ENCODE data around the gene CEP89. TPM values are rescaled to one million over a fixed set of nuclear protein-coding genes. Genes with fewer than 3 reads are reported as not detected.
"Not testable (repeated sequence)": the region's sequence is repeated elsewhere in the genome, so short reads cannot be mapped to it uniquely, and the experiment has no call there.

CEP89 gene
- total RNA-seq (10 to 100 TPM in 2 of 4 donors, 1 to 10 TPM in 2; 9.8 to 11.9 (median 10.5) TPM), polyA plus RNA-seq (10 to 100 TPM in 1 of 3 donors, 1 to 10 TPM in 2; 7.0 to 27.1 (median 9.3) TPM)
- long read RNA-seq, donor 1, full-length matches to known transcripts: 3 of 4 reads
- long read RNA-seq, donor 1, partial matches to known transcripts: 1 of 4 reads
- long read RNA-seq, donor 1, other reads (novel, unspliced or antisense): 0 of 4 reads
- long read RNA-seq, donor 2, full-length matches to known transcripts: 4 of 17 reads
- long read RNA-seq, donor 2, partial matches to known transcripts: 2 of 17 reads
- long read RNA-seq, donor 2, other reads (novel, unspliced or antisense): 11 of 17 reads

GRCh38 chr19:32971715-32972540 is at the start of gene CEP89, which contains the start of gene FAAP24:
Gene CEP89 (minus strand): TSS chr19:32971958. CDS start chr19:32971874, 84 bp downstream.
Gene FAAP24 (plus strand): TSS chr19:32972242. CDS start chr19:32973197, 955 bp downstream.
- WGBS, 3 donors: 1 to 2% (median 2%) methylated on average over 57 of the region's 57 CpGs
- no peaks in the 10 kb centered on the region for H3K27me3 ChIP-seq (ENCODE audit: insufficient read depth in 3 of 3, low read length in 2 of 3)
- peak; percentile 99 to 100 (median 100) for ATAC-seq
- TF ChIP-seq CTCF (IDR thresholded peaks at IDR 0.05): no peak
- H3K4me1 ChIP-seq: peaks cover 6% of the 10 kb centered on the region
- peak; percentile 96 to 98 for DNase-seq
- H3K36me3 ChIP-seq (ENCODE audit: insufficient read depth in 1 of 2, low read depth in 1 of 2): peaks cover 0 to 9% of the 10 kb centered on the region in 2 donors
- no peaks in the 10 kb centered on the region for H3K9me3 ChIP-seq
- intact Hi-C loops (cut with DNase I): loop anchor here in 1 of 2 donors (5.0 kb wide), 1 partner anchor 150 kb away; no protein-coding TSS in a partner anchor
- H3K27ac ChIP-seq: peak within 1 kb of the TSS; percentile 58
- H3K4me3 ChIP-seq: peak within 1 kb of the TSS; percentile 79

GRCh38 chr19:33010891-33011290 is 39.1 kb upstream of the CEP89 start:
- ATAC-seq; H3K36me3 ChIP-seq (ENCODE audit: insufficient read depth in 1 of 2, low read depth in 1 of 2); H3K9me3 ChIP-seq; H3K4me3 ChIP-seq; H3K27ac ChIP-seq; H3K27me3 ChIP-seq (ENCODE audit: insufficient read depth in 3 of 3, low read length in 2 of 3); H3K4me1 ChIP-seq; DNase-seq; intact Hi-C loops (cut with DNase I): not testable (repeated sequence)
- WGBS, 3 donors: 92 to 96% (median 93%) methylated on average over 4 of the region's 4 CpGs

GRCh38 chr19:33008738-33009137 is 37.0 kb upstream of the CEP89 start:
- H3K4me3 ChIP-seq: no peak overlapping the region
- ATAC-seq (no peak), DNase-seq (no peak)
- no peaks in the 10 kb centered on the region for H3K27me3 ChIP-seq (ENCODE audit: insufficient read depth in 3 of 3, low read length in 2 of 3)
- no peaks in the 10 kb centered on the region for H3K36me3 ChIP-seq (ENCODE audit: insufficient read depth in 1 of 2, low read depth in 1 of 2)
- WGBS, 3 donors: 91 to 93% (median 91%) methylated on average over 4 of the region's 4 CpGs
- H3K9me3 ChIP-seq: no peaks in the 10 kb centered on the region
- no peak overlapping the region for H3K27ac ChIP-seq
- intact Hi-C loops (cut with DNase I): no loop called here
- H3K4me1 ChIP-seq: no peaks in the 10 kb centered on the region
- TF ChIP-seq CTCF (IDR thresholded peaks at IDR 0.05): no peak

- Histone ChIP-seq H3K4me1 (no peaks in the 10 kb centered on the region), H3K36me3 (ENCODE audit: insufficient read depth in 1 of 2, low read depth in 1 of 2) (no peaks in the 10 kb centered on the region), H3K9me3 (no peaks in the 10 kb centered on the region), H3K27me3 (ENCODE audit: insufficient read depth in 3 of 3, low read length in 2 of 3) (no peaks in the 10 kb centered on the region), H3K4me3 (no peak overlapping the region), H3K27ac (no peak overlapping the region)
- intact Hi-C loops (cut with DNase I): no loop called here
- TF ChIP-seq CTCF (IDR thresholded peaks at IDR 0.05): no peak
- WGBS, 3 donors: 55 to 62% (median 61%) methylated on average over 5 of the region's 5 CpGs
- ATAC-seq (no peak), DNase-seq (no peak)
These were observed 33.7 kb upstream of the CEP89 start for GRCh38 chr19:33005440-33005839.

- DNase-seq; ATAC-seq; H3K4me1 ChIP-seq; intact Hi-C loops (cut with DNase I); H3K4me3 ChIP-seq; H3K27ac ChIP-seq; H3K27me3 ChIP-seq (ENCODE audit: insufficient read depth in 3 of 3, low read length in 2 of 3); H3K36me3 ChIP-seq (ENCODE audit: insufficient read depth in 1 of 2, low read depth in 1 of 2); H3K9me3 ChIP-seq: not testable (repeated sequence)
- 75 to 80% (median 76%) methylated on average over 6 of the region's 6 CpGs for WGBS, 3 donors
These were observed 31.8 kb upstream of the CEP89 start for GRCh38 chr19:33003424-33004024.

GRCh38 chr19:33002126-33002865 is 30.5 kb upstream of the CEP89 start:
- H3K4me3 ChIP-seq; H3K27ac ChIP-seq; DNase-seq; H3K36me3 ChIP-seq (ENCODE audit: insufficient read depth in 1 of 2, low read depth in 1 of 2); ATAC-seq; H3K27me3 ChIP-seq (ENCODE audit: insufficient read depth in 3 of 3, low read length in 2 of 3); H3K9me3 ChIP-seq; H3K4me1 ChIP-seq; intact Hi-C loops (cut with DNase I): not testable (repeated sequence)
- WGBS, 3 donors: 55 to 63% (median 61%) methylated on average over 15 of the region's 15 CpGs
